GM18861 (cell line): ENCODE results near the gene MDM2.

Source experiments
- ATAC-seq: cut with Tn5 transposase; IDR thresholded peaks from one replicate; pipeline ENCODE4 v1.9.1; 2021; ENCODE audit not compliant: unreplicated experiment

Gene MDM2

GRCh38 chr12:68871396-68871795 is 63.4 kb downstream of the MDM2 start:
- no peak for ATAC-seq

GRCh38 chr12:68871921-68872320 is 63.9 kb downstream of the MDM2 start:
- ATAC-seq: peak; percentile 77

- no peak for ATAC-seq
Measured at GRCh38 chr12:68873316-68873715, 65.3 kb downstream of the MDM2 start.

GRCh38 chr12:68876461-68876860 is 68.5 kb downstream of the MDM2 start:
- ATAC-seq: no peak

GRCh38 chr12:68877583-68877982 is 69.6 kb downstream of the MDM2 start:
- ATAC-seq: no peak

GRCh38 chr12:68878283-68878682 is 70.3 kb downstream of the MDM2 start:
- ATAC-seq: no peak

- ATAC-seq: no peak
Measured at GRCh38 chr12:68878846-68879245, 70.9 kb downstream of the MDM2 start.

- no peak for ATAC-seq
Measured at GRCh38 chr12:68880660-68881325, 72.8 kb downstream of the MDM2 start.

GRCh38 chr12:68882251-68882964 is 74.4 kb downstream of the MDM2 start:
- ATAC-seq: no peak

GRCh38 chr12:68883151-68883550 is 75.2 kb downstream of the MDM2 start:
- no peak for ATAC-seq

- ATAC-seq: no peak
Measured at GRCh38 chr12:68884251-68884650, 76.3 kb downstream of the MDM2 start.

GRCh38 chr12:68885381-68885780 is 77.4 kb downstream of the MDM2 start:
- ATAC-seq: no peak

- ATAC-seq: no peak
Measured at GRCh38 chr12:68886636-68887572, 78.9 kb downstream of the MDM2 start.

- no peak for ATAC-seq
Measured at GRCh38 chr12:68887641-68888040, 79.7 kb downstream of the MDM2 start.

- ATAC-seq: no peak
Measured at GRCh38 chr12:68888243-68888642, 80.3 kb downstream of the MDM2 start.

GRCh38 chr12:68890701-68891113 is 82.7 kb downstream of the MDM2 start:
- no peak for ATAC-seq

GRCh38 chr12:68891141-68891540 is 83.2 kb downstream of the MDM2 start:
- ATAC-seq: no peak

GRCh38 chr12:68893201-68893600 is 85.2 kb downstream of the MDM2 start:
- no peak for ATAC-seq

GRCh38 chr12:68893741-68894140 is 85.8 kb downstream of the MDM2 start:
- ATAC-seq: no peak

- no peak for ATAC-seq
Measured at GRCh38 chr12:68894276-68894855, 86.4 kb downstream of the MDM2 start.

GRCh38 chr12:68896881-68897540 is 89.0 kb downstream of the MDM2 start:
- ATAC-seq: peak; percentile 68
